TTC549 (cell line): ENCODE measurements around the gene GPX7.

Source experiments
- FAIRE-seq: peaks from 2 replicates; lab custom pipeline; 2012; peaks lifted over from hg19 to GRCh38; lab: Jason Lieb, UNC

Gene GPX7

DNA sequence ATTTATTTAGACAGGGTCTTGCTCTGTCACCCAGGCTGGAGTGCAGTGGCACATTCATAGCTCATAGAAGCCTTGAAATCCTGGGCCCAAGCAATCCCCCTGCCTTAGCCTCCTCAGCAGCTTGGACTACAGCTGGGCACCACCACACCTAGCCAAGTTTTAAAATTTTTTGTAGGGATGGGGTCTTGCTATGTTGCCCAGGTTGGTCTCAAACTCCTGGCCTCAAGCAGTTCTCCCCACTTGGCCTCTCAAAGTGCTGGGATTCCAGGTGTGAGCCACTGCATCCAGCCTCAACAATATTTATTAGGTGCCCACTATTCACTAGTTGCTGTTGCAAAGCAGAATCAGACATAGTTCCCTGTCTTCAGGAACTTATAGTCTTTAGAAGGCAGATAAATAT lies 14.1 kb upstream of the GPX7 start:
- FAIRE-seq, result no peak

DNA sequence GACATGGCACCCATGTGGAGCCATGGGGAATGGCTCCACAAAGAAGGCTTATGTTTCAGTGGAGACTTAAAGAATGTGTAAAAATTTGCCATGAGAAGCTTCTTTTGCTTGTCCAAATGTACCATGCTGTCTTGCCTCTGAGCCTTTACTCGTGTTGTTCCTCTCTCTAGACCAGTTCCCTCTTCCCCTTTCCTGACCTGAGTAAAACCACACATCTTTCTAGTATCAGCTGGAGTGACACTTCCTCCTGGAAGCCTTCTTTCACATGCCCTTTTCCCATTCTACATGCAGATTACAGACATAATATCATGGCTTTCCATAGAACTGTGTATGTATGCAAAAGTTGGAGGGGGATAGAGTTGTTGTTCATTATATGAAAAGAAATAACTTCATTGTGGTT lies 13.6 kb upstream of the GPX7 start:
- FAIRE-seq, result no peak

DNA sequence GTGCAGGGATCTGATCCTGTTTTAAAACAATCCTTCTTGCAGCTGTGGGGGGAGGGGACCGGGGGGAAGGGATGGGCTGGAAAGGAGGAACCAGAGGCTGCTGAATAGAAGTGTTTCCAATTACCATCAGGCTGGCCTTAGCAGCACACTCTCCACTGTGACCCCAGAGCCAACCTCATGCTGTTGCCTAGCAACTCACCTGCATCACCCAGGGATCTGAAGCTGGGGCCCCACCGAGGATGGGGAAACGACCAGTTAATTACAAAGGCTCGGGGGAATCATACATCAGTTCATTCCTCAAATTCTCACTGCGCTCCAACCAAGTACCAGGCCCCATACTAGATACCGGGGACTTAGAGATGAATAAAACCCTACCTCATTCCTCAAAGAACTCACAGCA lies 11.9 kb upstream of the GPX7 start:
- FAIRE-seq, result no peak

DNA sequence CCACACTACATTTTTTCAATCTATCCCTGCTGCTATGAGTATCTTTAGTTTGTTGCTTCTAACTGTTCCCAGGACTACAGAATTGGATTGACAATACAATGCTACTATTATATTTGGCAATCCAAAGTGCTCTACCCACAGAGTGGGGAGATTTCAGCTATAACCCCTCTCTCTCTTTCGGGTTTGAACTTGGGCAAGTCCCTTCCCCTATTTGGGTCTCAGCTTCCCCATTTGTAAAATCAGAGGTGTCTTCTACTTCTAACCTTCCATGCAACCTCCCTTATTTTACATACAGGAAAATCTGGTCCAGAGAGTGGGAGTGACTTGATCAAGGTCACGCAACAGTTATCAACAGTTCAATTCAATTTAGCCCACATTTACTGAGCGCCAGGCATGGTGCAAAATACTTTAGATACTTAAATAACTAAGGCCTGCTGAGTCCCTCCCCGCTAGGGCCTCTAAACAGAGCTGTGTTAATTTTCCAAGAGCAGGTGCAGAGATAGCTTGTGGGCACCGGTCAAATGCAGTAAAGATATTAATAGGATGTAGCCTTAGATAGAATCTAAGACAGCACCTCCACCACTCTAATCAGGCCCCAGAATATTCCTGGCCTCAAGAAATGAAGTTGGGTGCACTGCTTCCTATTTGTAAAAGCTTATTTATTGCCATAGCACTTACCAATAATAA lies 9.4 kb upstream of the GPX7 start:
- FAIRE-seq, result no peak

DNA sequence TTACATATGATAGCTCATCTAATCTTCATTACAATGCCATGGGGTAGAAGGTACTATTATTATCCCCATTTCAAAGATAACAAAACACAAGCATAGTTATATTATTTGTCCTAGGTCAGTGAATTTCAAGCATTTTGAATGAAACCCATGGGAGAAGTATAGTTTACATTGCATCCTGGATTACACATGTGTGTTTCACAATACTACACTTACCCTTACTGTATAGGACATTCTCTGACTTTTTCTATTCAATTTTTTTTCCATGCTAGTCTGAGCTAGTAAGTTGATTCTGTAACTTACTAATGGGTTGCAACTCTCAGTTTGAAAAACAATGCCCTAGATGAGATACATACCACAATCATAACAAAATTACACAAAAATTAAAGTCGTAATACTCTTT lies 8.7 kb upstream of the GPX7 start:
- no peak for FAIRE-seq

DNA sequence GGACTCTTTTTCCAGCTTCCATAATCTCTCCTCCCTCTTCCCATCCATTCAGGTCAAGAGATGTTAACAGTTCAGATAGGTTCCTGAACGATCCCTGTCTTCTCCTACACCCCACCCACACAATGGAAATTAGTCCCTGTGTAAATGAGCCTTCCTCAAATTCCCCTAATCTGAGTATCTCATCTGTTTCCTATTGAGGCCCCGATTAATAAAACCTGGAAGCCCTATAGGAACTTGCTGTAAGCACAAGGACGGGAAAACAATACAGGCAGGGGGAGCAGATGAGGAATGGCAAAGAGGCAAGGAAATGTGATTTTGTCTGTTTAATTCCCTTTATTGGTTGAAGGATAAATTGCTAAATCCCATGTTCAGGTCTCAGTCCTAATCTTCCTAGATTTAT lies 7.1 kb upstream of the GPX7 start:
- FAIRE-seq, result no peak

DNA sequence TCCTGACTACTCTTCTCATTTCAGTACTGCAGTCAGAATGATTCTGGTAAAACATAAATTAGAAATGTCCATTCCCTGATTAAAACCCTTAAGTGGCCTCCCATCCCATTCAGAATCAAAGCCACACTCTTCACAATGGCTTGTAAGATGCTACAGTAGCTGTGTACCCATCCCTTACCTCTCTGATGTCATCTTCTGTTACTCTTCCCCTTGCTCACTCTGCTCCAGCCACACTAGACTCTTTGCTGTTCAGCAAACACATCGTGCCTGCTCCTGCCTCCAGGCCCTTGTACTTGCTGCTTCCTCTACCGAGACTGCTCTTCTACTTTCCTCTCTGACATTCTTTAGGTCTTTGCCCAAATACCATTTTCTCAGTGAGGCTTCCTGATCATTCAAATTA lies 4.3 kb upstream of the GPX7 start:
- FAIRE-seq, result no peak

DNA sequence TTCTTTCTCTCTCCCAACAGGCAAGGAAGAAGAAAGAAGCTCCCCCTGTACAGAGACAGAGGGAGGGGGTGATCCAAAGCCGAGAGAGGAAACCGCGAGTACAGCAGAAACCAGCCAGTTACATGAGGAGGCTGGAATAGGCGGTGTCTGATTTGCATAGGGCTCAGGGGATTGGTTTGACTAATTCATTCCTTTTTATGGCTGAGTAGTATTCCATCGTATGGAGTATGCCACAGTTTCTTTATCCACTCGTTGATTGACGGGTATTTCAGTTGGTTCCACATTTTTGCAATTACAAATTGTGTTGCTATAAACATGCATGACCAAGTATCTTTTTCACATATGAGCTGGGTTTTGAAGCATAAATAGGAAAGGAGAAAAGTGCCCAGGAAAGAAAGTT lies 3.4 kb upstream of the GPX7 start:
- no peak for FAIRE-seq

DNA sequence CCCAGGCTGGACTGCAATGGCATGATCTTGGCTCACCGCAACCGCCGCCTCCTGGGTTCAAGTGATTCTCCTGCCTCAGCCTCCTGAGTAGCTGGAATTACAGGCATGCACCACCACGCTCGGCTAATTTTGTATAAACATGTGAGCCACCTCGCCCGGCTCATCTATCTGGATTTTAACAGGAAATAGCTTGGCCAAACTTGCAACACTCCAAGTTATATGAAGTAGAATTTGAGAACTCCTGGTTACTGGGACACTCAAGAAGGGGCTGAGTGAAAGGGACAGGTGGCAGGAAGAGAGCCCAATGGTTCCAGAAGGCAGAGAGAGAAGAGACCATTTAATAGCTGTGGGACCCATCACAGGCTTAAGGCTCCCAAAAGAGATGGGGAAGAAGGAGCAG lies 2.9 kb upstream of the GPX7 start:
- FAIRE-seq, result no peak

DNA sequence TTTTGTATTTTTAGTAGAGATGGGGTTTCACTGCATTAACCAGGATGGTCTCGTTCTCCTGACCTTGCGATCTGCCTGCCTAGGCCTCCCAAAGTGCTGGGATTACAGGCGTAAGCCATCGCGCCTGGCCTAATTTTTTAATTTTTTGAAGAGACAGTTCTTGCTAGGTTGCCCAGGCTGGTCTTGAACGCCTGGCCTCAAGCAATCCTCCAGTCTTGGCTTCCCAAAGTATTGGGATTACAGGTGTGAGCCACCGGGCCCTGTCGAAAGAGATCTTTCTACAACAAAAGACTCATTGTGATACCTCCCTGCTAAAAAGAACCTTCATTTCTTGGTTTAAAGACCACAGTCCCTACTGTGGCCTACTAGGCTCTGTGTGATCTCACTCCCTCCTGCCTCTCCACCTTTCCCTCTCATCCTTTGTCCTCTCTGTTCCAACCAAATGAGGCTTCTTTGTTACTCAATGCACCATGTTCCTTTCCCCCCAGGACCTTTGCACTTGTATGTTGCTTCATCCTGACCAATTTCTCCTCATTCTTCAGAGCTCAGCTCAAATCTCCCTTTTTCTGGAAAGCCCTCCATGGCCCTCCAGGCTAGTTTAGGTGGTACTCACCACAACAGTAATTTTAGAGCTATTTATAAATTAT lies 1.5 kb upstream of the GPX7 start:
- FAIRE-seq, result no peak

DNA sequence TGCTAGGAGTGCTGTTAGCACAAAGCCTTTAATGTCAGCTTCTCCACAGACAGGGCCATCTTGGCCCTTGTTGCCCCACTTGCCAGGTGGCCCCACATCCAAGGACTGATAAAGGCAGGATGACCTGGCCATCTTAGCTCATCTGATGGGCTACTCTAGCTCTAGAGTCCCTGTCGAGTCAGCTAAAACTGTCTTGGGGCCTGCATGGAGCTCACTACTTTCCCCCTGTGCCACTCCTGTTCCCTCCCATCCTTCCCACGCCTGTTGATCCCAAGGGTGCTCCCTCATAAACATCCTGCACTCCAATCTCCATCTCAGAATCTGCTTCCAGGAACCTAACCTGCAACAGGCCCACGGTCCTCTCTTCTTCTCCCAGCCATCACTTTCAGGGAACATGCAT lies 652 bp upstream of the GPX7 start:
- FAIRE-seq, result no peak

DNA sequence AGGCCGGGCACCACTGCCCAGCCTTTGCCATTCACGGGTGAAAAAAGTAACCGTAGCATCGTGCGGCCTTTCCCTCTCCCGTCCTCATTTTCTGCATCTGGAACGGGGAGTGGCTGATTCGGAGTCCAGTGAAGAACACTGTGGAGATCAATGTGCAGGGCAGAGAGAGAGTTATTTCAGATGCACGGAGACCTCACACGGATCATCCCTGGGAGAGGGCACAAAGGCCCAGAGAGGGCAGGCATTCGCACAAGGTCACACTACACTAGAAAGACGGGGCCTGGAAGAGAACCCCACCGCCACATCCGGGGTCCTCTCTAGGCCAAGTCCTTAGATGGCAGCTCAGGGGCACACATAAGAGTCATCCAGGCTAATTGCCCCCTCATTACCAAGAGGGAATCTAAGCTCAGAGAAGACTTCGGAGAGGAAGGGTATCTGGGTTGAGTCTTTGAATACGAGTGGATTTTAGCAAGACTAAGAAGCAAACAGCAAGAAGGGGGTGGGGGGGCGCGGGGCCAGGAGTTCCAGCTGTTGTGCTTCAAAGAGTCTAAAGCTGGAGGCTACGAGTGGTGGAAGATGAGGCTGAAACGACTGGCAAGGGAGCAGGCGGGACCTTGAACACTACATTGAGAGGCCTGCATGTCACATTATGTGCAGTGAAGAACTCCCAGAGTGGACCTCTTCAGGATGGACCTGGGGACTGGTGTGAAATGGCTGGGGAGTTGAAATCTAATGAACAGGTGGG lies 857 bp downstream of the GPX7 start:
- no peak for FAIRE-seq

DNA sequence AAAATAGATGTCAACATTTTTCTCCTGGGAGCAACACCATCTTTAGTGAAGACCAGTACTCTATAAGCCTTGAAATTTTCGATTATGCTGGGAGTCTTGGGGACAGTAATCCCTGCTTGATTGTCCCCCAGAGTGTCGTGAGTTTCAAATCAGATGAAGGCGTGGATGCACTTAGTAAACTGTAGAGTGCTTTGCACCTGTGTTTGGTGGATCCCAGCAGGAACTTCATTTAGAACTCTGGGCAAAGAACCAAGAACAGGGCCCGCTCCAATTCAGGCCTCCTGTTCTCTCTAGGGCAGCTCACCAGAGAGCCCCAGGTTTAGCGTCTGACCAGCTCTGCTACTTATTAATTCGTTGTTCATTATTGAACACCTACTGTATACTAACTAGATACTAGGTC lies 1.5 kb downstream of the GPX7 start:
- FAIRE-seq, result no peak

DNA sequence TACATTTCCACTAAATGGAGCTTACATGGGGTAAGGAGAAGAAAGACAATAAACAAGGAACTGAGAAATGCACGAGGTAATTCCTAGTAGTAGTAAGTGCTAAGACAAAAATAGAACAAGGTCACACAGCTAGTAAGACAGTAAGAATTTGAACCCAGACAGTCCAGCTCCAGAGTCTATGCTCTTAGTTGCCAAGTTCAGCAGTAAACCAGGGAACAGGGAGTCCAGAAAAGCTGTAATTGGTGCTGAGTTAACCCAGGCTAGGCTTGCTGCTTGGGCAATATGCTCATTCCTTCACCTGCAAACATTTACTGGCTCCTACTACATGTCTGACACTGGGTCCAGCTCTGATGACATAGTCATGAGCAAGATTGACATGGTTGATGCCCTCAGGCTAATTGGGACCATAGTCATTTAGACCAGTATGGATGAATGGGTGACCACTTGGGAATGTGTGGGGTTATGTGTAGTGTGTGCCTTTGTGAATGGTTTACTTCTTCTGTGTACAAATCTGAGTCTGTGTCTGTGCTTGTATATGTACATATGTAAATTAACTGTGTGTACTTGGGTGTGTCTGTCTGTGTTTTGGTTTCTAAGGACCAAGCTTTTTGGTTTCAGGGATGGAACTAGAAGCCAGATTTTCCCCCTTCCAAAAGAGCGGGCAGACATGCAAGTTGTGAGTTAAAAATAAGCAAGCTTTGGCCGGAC lies 2.0 kb downstream of the GPX7 start:
- no peak for FAIRE-seq

DNA sequence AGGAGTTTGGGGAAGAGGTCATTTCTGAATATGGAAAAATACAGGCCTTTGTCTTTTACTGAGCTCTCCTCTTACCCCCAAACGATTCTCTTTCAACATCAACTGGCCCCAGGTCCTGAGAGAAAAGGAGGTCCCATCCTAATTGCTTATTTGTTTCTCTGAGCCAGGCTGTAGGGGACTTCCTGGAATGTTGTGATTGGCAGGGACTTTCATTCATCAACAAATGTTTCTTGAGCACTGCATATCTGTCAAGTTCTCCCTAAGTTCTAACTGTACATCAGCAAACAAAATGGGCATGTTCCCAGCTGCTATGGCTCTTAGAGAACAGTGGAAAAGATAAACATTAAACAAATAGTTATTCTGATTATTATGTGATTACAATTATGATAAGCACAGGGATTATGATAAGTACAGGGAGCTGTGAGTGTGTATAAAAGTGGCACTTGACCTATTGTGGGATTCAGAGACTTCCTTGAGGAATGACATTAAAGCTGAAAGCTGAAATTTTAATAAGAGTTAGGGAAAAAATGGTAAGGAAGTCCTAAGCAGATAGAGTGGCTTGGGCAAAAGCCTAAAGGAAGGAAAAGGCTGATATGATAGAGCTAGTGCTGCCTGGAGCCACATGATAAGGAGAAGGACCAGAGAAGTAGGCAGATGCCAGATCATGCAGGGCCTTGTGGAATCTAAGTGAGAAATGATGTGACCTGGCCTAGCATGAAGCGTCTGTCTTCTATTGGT lies 11.6 kb downstream of the GPX7 start:
- no peak for FAIRE-seq

DNA sequence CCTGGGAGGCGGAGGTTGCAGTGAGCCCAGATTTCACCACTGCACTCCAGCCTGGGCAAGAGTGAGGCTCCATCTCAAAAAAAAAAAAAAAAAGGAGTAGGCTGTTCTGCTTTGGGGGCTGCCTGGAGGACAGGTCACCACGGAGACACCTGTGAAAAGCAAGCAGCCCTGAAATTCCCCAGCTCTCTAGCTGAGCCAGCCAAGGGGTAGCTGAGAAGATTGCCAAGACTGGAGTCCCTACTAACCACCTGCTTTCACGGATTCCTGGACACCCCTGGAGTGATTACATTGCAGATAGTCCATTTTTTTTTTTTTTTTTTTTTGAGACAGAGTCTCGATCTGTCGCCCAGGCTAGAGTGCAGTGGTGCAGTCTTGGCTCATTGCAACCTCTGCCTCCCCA lies 12.5 kb downstream of the GPX7 start:
- FAIRE-seq, result no peak

DNA sequence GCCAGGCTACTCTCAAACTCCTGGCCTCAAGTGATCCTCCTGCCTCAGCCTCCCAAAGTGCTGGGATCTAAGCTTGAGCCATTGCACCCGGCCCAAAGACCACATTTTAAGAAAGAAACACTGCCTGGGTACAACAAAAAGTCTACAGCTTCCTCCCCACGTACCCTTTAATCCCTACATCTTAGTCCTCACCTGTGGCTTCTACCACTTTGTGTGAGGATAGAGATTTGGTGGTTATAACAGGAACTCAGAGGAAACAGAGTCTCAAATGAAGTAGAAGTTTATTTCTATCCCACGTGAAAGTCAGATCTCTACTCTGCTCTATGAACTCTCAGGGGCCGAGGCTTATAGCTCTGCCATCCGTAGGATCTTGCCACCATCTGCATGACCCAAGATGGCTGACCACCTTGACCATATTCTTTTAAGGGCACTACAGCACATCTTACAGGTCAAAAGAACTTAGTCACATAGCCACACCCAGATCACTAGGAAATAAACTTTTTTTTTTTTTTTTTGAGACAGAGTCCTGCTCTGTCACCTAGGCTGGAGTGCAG lies 13.4 kb downstream of the GPX7 start:
- FAIRE-seq, result no peak

DNA sequence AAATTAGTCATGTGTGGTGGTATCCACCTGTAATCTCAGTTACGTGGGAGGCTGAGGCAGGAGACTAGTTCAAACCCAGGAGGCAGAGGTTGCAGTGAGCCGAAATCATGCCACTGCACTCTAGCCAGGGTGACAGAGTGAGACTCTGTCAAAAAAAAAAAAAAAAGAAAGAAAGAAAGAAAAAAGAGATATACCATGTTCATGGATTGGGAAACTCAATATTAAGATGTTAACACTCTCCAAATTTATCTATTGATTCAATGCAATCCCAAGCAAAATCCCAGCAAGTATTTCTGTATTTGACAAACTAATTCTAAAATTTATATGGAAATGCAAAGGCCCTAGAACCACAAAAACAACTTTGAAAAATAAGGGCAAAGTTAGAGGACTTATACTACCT lies 19.8 kb downstream of the GPX7 start:
- no peak for FAIRE-seq

DNA sequence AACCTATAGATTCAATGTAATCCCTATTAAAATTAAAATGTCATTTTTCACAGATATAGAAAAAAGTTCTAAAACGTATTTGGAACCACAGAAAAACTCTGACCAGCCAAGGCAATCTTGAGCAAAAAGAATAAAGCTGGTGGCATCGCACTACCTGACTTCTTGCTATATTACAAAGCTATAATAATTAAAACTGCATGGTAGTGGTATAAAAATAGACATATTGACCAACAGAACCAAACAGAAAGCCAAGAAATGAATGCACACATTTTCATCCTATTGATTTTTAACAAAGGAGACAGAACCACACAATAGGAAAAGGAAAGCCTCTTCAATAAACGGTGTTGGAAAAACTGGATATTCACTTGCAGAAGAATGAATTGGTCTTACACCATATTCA lies 21.6 kb downstream of the GPX7 start:
- FAIRE-seq, result no peak

DNA sequence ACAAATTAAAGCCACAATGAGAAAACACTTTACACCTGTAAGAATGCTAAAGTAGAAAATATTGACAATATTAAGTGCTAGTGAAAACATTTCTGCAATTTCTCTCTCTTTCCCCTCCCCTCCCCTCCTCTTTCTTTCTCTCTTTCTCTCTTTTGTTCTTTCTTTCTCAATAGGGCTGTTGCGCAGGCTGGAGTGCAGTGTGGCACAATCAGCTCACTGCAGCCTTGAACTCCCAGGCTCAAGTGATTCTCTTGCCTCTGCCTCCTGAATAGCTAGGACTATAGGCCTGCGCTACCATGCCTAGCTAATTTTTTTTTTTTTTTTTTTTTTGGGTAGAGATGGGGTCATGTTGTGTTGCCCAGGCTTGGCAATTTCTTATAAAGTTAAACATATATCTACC lies 24.9 kb downstream of the GPX7 start:
- no peak for FAIRE-seq

DNA sequence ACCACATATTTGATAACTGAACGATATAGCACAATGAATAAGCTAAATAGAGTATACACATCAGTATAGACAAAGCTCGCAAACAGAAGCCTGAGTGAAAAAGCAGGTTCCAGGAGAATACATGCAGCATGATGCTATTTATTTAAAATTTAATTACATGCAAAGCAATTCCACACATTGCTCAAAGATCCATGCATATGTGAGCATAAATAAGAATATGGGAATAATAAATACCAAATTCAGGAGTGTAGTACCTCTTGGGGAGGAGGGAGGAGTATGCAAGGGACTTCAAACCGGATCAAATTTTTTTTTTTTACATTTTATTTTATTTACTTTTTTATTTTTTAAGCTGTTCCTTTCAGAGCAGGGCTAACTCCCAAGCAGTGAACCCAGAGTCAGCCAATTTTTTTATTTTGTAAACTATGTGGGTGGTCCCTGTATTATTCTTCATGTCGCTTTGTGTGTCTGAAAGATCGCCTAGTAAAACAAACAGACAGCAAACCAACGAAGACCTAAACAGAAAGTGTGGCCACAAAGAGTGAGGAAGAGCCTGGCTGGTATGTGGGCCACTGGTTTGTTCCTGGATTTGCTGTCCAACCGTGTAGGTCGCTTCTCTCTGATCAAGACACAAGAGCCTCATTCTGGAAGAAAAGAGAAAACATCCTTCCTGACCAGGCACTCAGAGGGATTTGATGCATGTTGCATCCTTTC lies 26.6 kb downstream of the GPX7 start:
- no peak for FAIRE-seq

DNA sequence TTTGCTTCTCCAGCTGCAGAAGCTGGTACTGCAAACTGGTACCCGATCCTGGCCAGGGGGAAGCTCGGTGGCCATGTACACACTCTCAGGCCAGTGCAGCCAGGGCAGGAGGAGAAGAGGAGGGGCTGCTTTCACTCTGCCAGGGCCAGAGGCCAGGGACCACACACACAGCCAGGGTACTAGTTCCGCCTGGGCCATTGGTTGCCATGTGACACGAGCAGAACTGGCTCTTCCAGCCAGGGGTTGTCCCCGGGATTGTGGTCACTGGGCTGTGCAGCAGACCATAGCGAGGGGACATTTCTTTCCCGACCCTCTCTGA lies 27.1 kb downstream of the GPX7 start:
- no peak for FAIRE-seq
